GM23338 (cell line): ENCODE measurements around the gene NEMF. TPM values are rescaled to one million over a fixed set of nuclear protein-coding genes. Genes with fewer than 3 reads are reported as not detected.
"Not testable (repeated sequence)": the region's sequence is repeated elsewhere in the genome, so short reads cannot be mapped to it uniquely, and the experiment has no call there.

Experiments
- ATAC-seq: fragments of 200-7000 bp; cut with Tn5 transposase; 3 replicates; pipeline ENCODE4 v1.9.1; 2020
- DNase-seq: peaks from one replicate; pipeline ENCODE4 v3.0.0-alpha.2; 2015; ENCODE audit warnings: low spot score
- H2AFZ ChIP-seq: fragments of 200-600 bp; sonication (generic); 2 replicates; pipeline ENCODE4 v1.8.0; 2016; ENCODE audit warnings: antibody characterized with exemption, mild to moderate bottlenecking, moderate library complexity
- H3F3A ChIP-seq: fragments of 200-600 bp; sonication (generic); replicated peaks from 2 replicates; pipeline ENCODE4 v1.8.0; 2017; ENCODE audit warnings: antibody characterized with exemption, mixed run types, low read depth
- H3K27ac ChIP-seq: fragments of 200-600 bp; sonication (generic); 2 replicates; pipeline ENCODE4 v1.6.1; 2016; ENCODE audit warnings: low read depth
- H3K27me3 ChIP-seq: fragments of 200-600 bp; sonication (generic); 2 replicates; pipeline ENCODE4 v1.8.0; 2016; ENCODE audit warnings: mild to moderate bottlenecking, mixed run types, moderate library complexity; ENCODE audit not compliant: insufficient read depth
- H3K36me3 ChIP-seq: fragments of 200-600 bp; sonication (generic); 2 replicates; pipeline ENCODE4 v1.8.0; 2016; ENCODE audit warnings: mild to moderate bottlenecking; ENCODE audit not compliant: insufficient read depth
- H3K4me1 ChIP-seq: fragments of 200-600 bp; sonication (generic); 2 replicates; pipeline ENCODE4 v1.8.0; 2016; ENCODE audit warnings: mild to moderate bottlenecking, moderate library complexity; ENCODE audit not compliant: insufficient read depth
- H3K4me2 ChIP-seq: fragments of 200-600 bp; sonication (generic); 2 replicates; pipeline ENCODE4 v1.7.1; 2017; ENCODE audit warnings: mixed run types
- H3K4me3 ChIP-seq: fragments of 200-600 bp; sonication (generic); 2 replicates; pipeline ENCODE4 v1.6.1; 2016; ENCODE audit warnings: mixed run types
- H3K79me2 ChIP-seq: fragments of 200-600 bp; sonication (generic); replicated peaks from 2 replicates; pipeline ENCODE4 v1.8.0; 2017; ENCODE audit warnings: mild to moderate bottlenecking; ENCODE audit not compliant: insufficient read depth
- H3K9me2 ChIP-seq: fragments of 200-600 bp; sonication (generic); 2 replicates; pipeline ENCODE4 v1.8.0; 2017; ENCODE audit not compliant: insufficient read depth
- H4K20me1 ChIP-seq: fragments of 200-600 bp; sonication (generic); replicated peaks from 2 replicates; pipeline ENCODE4 v1.8.0; 2017; ENCODE audit warnings: mild to moderate bottlenecking; ENCODE audit not compliant: insufficient read depth
- H3K27ac Mint-ChIP-seq: 2 replicates; pipeline ENCODE4 v1.8.0; 2020; ENCODE audit warnings: inconsistent platforms, mild to moderate bottlenecking, moderate library complexity, mixed read lengths
- H3K27me3 Mint-ChIP-seq: 3 replicates; pipeline ENCODE4 v1.8.0; 2022; ENCODE audit warnings: low read depth, mild to moderate bottlenecking, moderate library complexity, mixed read lengths, inconsistent platforms; ENCODE audit not compliant: insufficient read depth, poor library complexity
- H3K36me3 Mint-ChIP-seq: 3 replicates; pipeline ENCODE4 v1.8.0; 2021; ENCODE audit warnings: low read depth, mild to moderate bottlenecking, inconsistent platforms, moderate library complexity, mixed read lengths
- H3K4me1 Mint-ChIP-seq: 3 replicates; pipeline ENCODE4 v1.8.0; 2020; ENCODE audit warnings: mild to moderate bottlenecking, inconsistent platforms, mixed read lengths
- H3K4me3 Mint-ChIP-seq: 3 replicates; pipeline ENCODE4 v1.8.0; 2021; ENCODE audit warnings: moderate library complexity, mild to moderate bottlenecking, inconsistent platforms, mixed read lengths
- H3K9me3 Mint-ChIP-seq: 3 replicates; pipeline ENCODE4 v1.8.0; 2020; ENCODE audit warnings: moderate library complexity, mild to moderate bottlenecking, inconsistent platforms, mixed read lengths
- CREB1 ChIP-seq: fragments of 250-450 bp; sonication (Bioruptor Pico); IDR thresholded peaks from 2 replicates; pipeline ENCODE4 v1.5.0; 2020; ENCODE audit warnings: low read depth, mild to moderate bottlenecking, moderate library complexity
- EZH2 ChIP-seq: fragments of 200-600 bp; sonication (generic); IDR thresholded peaks from one replicate; pipeline ENCODE4 v1.8.0; 2017; ENCODE audit warnings: antibody characterized with exemption, mild to moderate bottlenecking, low read depth; ENCODE audit not compliant: unreplicated experiment
- EZH2phosphoT487 ChIP-seq: fragments of 200-600 bp; sonication (generic); IDR thresholded peaks from one replicate; pipeline ENCODE4 v1.8.1; 2018; ENCODE audit warnings: antibody characterized with exemption; ENCODE audit not compliant: unreplicated experiment
- JUNB ChIP-seq: IDR thresholded peaks from one replicate; pipeline ENCODE4 v1.6.1; 2016; ENCODE audit warnings: antibody characterized with exemption; ENCODE audit not compliant: unreplicated experiment
- NANOG ChIP-seq: IDR thresholded peaks from 2 replicates; pipeline ENCODE4 v1.6.1; 2016; ENCODE audit warnings: antibody characterized with exemption, borderline replicate concordance
- POLR2AphosphoS5 ChIP-seq: IDR thresholded peaks from 2 replicates; pipeline ENCODE4 v1.6.1; 2016; ENCODE audit warnings: antibody characterized with exemption, low read depth
- STAT1 ChIP-seq: IDR thresholded peaks from one replicate; pipeline ENCODE4 v1.6.1; 2016; ENCODE audit warnings: antibody characterized with exemption; ENCODE audit not compliant: unreplicated experiment
- ZNF114 ChIP-seq: fragments of 250-450 bp; sonication (Bioruptor Pico); IDR thresholded peaks from 2 replicates; pipeline ENCODE4 v1.5.0; 2020; ENCODE audit warnings: mild to moderate bottlenecking, moderate library complexity
- ZNF331 ChIP-seq: fragments of 250-450 bp; sonication (Bioruptor Pico); IDR thresholded peaks from 2 replicates; pipeline ENCODE4 v1.5.0; 2020; ENCODE audit warnings: low read depth, mild to moderate bottlenecking, moderate library complexity
- polyA plus RNA-seq: library from polyadenylated mRNA; unstranded; fragments of >200 nt; fragmentation: Nextera tagmentation; extraction: Ambion mirVana; gene quantifications from 2 replicates; pipeline ENCODE4 v1.2.1, GENCODE V29; 2016
- total RNA-seq: library from RNA; depleted of rRNA; stranded (reverse); fragments of >200 nt; shearing (Covaris generic); gene quantifications from 2 replicates; pipeline ENCODE4 v1.2.3, GENCODE V29; 2014
- TF ChIP-seq, protein P1 (sequence below), 2 experiments: fragments of 200-600 bp in 1 of 2; sonication (generic) in 1 of 2; conservative IDR thresholded peaks; 2 replicates each; pipeline versions ENCODE4 v1.5.1 to v1.6.1; 2016 to 2017; ENCODE audit warnings: antibody characterized with exemption in 2 of 2, low read depth in 2 of 2, mild to moderate bottlenecking in 2 of 2, moderate library complexity in 1 of 2
- TF ChIP-seq, protein P2 (sequence below): IDR thresholded peaks from 2 replicates; pipeline ENCODE4 v1.6.1; 2016; ENCODE audit warnings: antibody characterized with exemption
- TF ChIP-seq, protein P3 (sequence below): fragments of 250-450 bp; sonication (Bioruptor Pico); IDR thresholded peaks from 2 replicates; pipeline ENCODE4 v1.5.0; 2020; ENCODE audit warnings: mild to moderate bottlenecking, moderate library complexity

The NEMF gene
- total and polyA plus RNA-seq, 2 experiments from 2014 or later, result 58.4 to 88.1 TPM

DNA sequence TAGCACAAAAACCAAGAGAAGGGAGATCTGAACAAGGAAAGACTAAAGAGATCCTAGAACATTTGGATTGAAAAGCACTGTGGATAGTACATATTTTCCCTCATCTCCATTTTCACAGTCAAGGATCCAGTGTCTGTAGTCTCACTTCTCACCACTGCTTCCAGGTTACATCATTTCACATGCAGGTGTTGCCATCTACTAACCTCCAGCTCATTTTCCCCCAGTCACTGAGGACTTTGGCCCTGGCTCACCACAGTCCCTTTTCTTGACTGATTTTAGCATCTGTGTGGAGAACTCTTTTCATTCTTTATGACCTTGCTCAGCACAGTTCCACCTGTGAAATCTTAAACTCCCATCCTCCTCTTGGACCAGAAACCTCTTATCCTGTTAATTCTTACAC, 106.1 kb downstream of the NEMF start:
- H3K27me3 Mint-ChIP-seq, H3K27ac ChIP-seq, H3K9me2 ChIP-seq, H3K4me3 Mint-ChIP-seq, H3F3A ChIP-seq, H3K36me3 ChIP-seq, H4K20me1 ChIP-seq, H3K27me3 ChIP-seq, H3K36me3 Mint-ChIP-seq, H3K4me1 ChIP-seq, H3K4me3 ChIP-seq, H3K27ac Mint-ChIP-seq, H3K4me2 ChIP-seq, DNase-seq, H3K4me1 Mint-ChIP-seq, ATAC-seq, H3K9me3 Mint-ChIP-seq, H3K79me2 ChIP-seq: not testable (repeated sequence)
- peak overlapping the region; percentile 52; the same call in 1 of the 2 replicates for H2AFZ ChIP-seq

DNA sequence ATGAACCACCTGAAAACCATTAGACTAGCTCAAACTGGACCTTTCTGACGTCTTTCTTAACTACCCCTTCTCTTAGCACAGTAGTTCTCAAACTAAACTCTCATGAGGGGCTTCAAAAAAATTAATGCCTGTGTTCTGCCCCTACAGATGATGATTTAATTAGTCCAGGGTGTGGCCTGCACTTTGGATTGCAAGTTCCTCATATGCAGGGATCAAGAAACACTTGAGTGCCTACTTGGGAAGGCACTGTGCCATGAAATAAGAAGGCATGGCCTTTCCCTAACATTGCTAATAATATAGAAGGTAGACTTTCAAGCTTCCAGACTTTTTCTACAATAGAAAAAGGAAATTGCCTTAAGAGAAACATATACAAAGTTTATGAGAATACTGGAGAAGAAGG, 107.4 kb downstream of the NEMF start:
- DNase-seq, result no peak
- H4K20me1 ChIP-seq, result no peaks in the 10 kb centered on the region
- no peak overlapping the region for H3K27ac ChIP-seq
- H2AFZ ChIP-seq, result no peak overlapping the region
- peaks cover 5% of the 10 kb centered on the region; the same call in 1 of the 2 replicates for H3K9me2 ChIP-seq
- H3K9me3 Mint-ChIP-seq, result no peaks in the 10 kb centered on the region
- ATAC-seq, result no peak
- H3K4me3 ChIP-seq, result no peak overlapping the region
- H3K36me3 Mint-ChIP-seq, result no peaks in the 10 kb centered on the region
- no peaks in the 10 kb centered on the region for H3K4me1 ChIP-seq
- no peaks in the 10 kb centered on the region for H3K79me2 ChIP-seq
- H3K4me1 Mint-ChIP-seq, result no peaks in the 10 kb centered on the region
- H3K4me2 ChIP-seq, result no peak overlapping the region
- no peaks in the 10 kb centered on the region for H3F3A ChIP-seq
- no peaks in the 10 kb centered on the region for H3K36me3 ChIP-seq
- no peaks in the 10 kb centered on the region for H3K27me3 ChIP-seq
- no peak overlapping the region for H3K27ac Mint-ChIP-seq
- H3K4me3 Mint-ChIP-seq, result no peak overlapping the region
- H3K27me3 Mint-ChIP-seq, result no peaks in the 10 kb centered on the region
- no peak for TF ChIP-seq ZNF331 (CRISPR knock-in tag)
- no peak for TF ChIP-seq ZNF114
- TF ChIP-seq, protein P1, sequence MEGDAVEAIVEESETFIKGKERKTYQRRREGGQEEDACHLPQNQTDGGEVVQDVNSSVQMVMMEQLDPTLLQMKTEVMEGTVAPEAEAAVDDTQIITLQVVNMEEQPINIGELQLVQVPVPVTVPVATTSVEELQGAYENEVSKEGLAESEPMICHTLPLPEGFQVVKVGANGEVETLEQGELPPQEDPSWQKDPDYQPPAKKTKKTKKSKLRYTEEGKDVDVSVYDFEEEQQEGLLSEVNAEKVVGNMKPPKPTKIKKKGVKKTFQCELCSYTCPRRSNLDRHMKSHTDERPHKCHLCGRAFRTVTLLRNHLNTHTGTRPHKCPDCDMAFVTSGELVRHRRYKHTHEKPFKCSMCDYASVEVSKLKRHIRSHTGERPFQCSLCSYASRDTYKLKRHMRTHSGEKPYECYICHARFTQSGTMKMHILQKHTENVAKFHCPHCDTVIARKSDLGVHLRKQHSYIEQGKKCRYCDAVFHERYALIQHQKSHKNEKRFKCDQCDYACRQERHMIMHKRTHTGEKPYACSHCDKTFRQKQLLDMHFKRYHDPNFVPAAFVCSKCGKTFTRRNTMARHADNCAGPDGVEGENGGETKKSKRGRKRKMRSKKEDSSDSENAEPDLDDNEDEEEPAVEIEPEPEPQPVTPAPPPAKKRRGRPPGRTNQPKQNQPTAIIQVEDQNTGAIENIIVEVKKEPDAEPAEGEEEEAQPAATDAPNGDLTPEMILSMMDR (conservative IDR thresholded peaks at IDR 0.05; ENCODE audit: low read depth in 2 of 2), result no peak
- no peak for TF ChIP-seq EZH2
- TF ChIP-seq CREB1 (CRISPR knock-in tag), result no peak
- TF ChIP-seq, protein P2, sequence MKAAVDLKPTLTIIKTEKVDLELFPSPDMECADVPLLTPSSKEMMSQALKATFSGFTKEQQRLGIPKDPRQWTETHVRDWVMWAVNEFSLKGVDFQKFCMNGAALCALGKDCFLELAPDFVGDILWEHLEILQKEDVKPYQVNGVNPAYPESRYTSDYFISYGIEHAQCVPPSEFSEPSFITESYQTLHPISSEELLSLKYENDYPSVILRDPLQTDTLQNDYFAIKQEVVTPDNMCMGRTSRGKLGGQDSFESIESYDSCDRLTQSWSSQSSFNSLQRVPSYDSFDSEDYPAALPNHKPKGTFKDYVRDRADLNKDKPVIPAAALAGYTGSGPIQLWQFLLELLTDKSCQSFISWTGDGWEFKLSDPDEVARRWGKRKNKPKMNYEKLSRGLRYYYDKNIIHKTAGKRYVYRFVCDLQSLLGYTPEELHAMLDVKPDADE, result no peak
- no peak for TF ChIP-seq EZH2phosphoT487
- no peak for TF ChIP-seq POLR2AphosphoS5
- TF ChIP-seq STAT1, result no peak
- TF ChIP-seq, protein P3, sequence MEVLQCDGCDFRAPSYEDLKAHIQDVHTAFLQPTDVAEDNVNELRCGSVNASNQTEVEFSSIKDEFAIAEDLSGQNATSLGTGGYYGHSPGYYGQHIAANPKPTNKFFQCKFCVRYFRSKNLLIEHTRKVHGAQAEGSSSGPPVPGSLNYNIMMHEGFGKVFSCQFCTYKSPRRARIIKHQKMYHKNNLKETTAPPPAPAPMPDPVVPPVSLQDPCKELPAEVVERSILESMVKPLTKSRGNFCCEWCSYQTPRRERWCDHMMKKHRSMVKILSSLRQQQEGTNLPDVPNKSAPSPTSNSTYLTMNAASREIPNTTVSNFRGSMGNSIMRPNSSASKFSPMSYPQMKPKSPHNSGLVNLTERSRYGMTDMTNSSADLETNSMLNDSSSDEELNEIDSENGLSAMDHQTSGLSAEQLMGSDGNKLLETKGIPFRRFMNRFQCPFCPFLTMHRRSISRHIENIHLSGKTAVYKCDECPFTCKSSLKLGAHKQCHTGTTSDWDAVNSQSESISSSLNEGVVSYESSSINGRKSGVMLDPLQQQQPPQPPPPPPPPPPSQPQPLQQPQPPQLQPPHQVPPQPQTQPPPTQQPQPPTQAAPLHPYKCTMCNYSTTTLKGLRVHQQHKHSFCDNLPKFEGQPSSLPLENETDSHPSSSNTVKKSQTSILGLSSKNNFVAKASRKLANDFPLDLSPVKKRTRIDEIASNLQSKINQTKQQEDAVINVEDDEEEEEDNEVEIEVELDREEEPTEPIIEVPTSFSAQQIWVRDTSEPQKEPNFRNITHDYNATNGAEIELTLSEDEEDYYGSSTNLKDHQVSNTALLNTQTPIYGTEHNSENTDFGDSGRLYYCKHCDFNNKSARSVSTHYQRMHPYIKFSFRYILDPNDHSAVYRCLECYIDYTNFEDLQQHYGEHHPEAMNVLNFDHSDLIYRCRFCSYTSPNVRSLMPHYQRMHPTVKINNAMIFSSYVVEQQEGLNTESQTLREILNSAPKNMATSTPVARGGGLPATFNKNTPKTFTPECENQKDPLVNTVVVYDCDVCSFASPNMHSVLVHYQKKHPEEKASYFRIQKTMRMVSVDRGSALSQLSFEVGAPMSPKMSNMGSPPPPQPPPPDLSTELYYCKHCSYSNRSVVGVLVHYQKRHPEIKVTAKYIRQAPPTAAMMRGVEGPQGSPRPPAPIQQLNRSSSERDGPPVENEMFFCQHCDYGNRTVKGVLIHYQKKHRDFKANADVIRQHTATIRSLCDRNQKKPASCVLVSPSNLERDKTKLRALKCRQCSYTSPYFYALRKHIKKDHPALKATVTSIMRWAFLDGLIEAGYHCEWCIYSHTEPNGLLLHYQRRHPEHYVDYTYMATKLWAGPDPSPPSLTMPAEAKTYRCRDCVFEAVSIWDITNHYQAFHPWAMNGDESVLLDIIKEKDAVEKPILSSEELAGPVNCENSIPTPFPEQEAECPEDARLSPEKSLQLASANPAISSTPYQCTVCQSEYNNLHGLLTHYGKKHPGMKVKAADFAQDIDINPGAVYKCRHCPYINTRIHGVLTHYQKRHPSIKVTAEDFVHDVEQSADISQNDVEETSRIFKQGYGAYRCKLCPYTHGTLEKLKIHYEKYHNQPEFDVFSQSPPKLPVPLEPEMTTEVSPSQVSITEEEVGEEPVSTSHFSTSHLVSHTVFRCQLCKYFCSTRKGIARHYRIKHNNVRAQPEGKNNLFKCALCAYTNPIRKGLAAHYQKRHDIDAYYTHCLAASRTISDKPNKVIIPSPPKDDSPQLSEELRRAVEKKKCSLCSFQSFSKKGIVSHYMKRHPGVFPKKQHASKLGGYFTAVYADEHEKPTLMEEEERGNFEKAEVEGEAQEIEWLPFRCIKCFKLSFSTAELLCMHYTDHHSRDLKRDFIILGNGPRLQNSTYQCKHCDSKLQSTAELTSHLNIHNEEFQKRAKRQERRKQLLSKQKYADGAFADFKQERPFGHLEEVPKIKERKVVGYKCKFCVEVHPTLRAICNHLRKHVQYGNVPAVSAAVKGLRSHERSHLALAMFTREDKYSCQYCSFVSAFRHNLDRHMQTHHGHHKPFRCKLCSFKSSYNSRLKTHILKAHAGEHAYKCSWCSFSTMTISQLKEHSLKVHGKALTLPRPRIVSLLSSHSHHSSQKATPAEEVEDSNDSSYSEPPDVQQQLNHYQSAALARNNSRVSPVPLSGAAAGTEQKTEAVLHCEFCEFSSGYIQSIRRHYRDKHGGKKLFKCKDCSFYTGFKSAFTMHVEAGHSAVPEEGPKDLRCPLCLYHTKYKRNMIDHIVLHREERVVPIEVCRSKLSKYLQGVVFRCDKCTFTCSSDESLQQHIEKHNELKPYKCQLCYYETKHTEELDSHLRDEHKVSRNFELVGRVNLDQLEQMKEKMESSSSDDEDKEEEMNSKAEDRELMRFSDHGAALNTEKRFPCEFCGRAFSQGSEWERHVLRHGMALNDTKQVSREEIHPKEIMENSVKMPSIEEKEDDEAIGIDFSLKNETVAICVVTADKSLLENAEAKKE (CRISPR knock-in tag), result no peak
- no peak for TF ChIP-seq JUNB
- TF ChIP-seq NANOG, result no peak
